Stimulated activated CD8-positive, alpha-beta memory T cell treated with anti-CD3 and anti-CD28 coated beads, Interleukin-12 subunit alpha, Interleukin-12 subunit beta, amount 100 ng/mL, for 1 hour (primary cell): ENCODE measurements around the gene MND1.

Source experiments
- DNase-seq: peaks from one replicate; pipeline ENCODE4 v3.0.0-alpha.2; 2020; ENCODE audit warnings: low read depth

The MND1 gene

DNA sequence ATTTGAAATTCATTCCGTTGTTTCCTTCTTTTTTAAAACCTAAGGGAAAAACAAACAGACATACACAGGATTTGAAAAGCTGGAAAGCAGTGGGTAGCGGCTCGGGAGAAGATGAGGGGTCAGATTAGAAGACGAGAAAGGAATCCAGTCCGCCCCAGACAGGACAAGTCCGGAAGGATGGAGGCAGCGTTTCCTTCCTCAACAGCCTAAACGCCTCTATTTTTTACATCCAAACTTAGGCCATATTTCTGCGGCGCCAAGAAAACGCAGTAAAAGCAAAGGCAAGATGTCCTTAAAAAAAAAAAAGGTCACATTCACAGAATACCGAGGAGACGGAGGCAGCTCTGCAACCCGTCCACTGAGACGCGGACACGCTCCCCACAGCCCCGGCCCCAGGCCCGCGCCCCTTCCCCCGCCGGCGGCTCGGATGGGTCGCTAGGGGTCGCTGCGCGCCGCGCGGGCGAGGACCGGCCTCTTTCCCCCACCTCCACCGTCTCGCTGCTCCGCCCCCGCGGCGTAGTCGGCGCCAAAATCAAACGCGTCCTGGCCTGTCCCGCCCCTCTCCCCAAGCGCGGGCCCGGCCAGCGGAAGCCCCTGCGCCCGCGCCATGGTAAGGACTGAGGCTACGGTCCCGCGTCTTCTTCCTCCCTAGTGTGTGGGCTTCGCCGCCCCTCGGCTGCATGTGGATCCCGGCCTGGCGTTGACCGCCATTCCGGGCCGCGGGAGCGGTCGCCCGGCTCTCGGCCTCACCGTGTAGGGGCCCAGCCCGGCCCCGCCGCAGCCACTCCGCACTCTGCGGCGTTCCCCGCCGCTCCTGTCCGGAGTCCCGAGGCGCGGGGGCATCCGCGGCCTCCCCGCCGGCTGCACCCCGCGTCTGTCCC is at the start of gene MND1:
MND1 (plus strand) TSS at position 558 of the 881 bp plus-strand sequence; CDS start at position 608, 50 bp downstream.
- peak; percentile 85 for DNase-seq

- no peak for DNase-seq
Measured at GRCh38 chr4:153295131-153295755, 49.2 kb upstream of the MND1 start.

GRCh38 chr4:153296040-153296823 is 48.3 kb upstream of the MND1 start:
- DNase-seq = no peak

GRCh38 chr4:153297116-153297515 is 47.4 kb upstream of the MND1 start:
- DNase-seq = no peak

DNA sequence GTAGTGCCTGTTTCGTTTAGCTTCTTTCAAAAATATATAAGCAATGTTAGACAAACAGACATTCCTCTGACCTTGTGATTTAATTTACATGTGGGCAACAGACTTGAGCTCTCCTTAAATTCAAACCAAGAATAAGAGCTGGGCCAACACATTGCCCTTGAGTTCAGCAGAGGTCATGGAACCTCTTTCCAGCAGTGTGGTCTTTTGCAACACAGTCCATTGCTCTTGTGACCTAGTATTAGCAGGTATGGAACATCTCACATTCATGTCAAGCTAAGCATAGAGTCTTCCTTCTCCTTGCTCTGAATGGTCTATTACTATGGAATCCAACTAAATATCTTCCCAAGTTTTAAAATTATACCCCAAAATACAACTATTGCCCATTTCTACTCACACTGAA is 33.7 kb upstream of the MND1 start:
- DNase-seq = no peak

GRCh38 chr4:153314915-153315314 is 29.6 kb upstream of the MND1 start:
- no peak for DNase-seq

GRCh38 chr4:153318696-153319320 is 25.7 kb upstream of the MND1 start:
- no peak for DNase-seq

GRCh38 chr4:153322791-153323190 is 21.7 kb upstream of the MND1 start:
- no peak for DNase-seq

DNA sequence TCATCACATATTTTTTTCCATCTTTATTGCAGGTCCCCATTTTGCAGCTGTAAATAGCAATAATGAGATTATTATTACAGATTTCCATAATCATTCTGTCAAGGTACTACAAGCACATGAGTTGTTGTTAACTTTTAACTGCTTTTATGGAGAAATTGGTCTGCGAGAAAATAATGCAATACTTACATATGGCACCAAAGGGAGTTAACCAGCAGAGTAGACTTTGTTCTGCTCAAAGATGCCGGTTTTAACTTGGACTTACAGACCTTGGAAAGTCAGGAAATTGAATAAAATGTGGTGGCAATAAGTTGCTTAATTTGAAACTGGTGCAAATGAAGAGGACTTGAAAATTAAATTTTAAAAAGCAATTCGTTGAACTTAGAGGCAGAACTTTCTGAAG is 20.4 kb upstream of the MND1 start:
- DNase-seq = no peak

- no peak for DNase-seq
Measured at GRCh38 chr4:153325558-153325957, 18.9 kb upstream of the MND1 start.

GRCh38 chr4:153326513-153326912 is 18.0 kb upstream of the MND1 start:
- DNase-seq = no peak

DNA sequence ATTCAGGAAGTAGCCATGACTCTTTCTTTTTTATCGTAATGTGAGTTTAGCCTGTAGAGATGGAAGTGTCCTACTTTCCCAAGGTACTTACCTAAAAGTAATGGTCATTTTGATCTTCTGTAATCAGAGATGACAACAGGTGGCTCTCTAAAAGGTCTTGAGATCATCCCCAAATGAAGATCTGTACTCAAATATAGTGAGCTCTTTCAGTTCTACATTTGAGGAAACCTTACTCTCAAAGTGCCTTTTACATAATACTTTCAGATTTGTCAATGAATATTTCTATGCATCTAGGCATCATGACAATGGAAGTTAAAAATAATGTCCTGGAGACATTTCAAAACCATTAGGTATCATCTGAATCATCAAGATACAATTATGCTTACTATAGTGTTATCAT is 17.2 kb upstream of the MND1 start:
- no peak for DNase-seq

DNA sequence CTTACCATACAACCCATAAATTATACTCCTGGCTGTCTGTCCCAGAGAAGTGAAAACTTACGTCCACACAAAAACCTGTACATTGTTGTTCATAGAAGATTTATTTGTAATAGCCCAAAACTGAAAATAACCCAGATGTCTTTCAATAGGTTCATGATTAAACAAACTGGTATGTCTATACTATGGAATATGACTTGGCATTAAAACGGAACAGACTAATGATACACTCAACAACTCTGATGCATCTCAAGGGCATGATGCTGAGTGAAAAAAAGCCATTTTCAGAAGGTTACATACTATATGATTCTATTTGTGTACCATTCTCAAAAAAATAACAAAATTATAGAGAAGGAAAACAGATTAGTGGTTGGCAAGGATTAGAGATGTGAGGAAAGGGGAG is 11.6 kb upstream of the MND1 start:
- no peak for DNase-seq

DNA sequence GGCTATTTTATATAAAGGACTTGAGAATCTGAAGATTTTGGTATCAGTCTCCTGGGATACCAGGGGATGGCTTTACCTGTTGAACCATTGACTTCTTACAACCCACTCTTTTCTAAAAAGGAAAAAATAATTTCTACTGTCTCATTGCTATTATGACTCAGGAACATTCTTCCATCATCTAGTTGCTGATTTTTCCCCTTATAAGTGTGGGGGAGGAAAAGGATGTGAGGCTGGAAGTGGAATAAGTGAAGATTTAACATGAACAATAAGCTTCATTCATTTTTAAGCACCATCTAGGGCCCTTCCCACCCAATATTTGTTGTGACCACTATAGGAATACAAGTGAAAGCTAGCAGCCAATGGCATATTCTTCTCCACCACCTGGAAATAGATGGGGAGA is 10.6 kb upstream of the MND1 start:
- DNase-seq = no peak

DNA sequence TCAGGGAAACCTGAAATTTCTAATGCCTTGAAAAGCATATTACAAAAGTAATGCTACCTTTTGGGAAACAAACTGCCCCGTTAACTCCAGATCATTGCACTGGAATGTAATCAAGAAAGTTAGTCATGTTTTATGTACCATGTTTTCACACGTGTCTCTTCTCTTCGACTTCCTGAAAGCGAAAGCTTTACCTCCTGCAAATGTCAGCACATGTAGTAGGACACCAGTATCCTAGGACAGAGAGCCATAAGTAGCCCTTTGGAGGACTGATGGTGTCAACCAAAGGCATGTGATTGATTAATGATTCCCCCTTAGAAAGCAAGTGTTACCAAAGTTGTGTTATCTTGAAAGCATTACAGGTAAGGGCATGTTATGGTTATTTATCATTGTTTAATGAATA is 8.8 kb upstream of the MND1 start:
- DNase-seq = no peak

DNA sequence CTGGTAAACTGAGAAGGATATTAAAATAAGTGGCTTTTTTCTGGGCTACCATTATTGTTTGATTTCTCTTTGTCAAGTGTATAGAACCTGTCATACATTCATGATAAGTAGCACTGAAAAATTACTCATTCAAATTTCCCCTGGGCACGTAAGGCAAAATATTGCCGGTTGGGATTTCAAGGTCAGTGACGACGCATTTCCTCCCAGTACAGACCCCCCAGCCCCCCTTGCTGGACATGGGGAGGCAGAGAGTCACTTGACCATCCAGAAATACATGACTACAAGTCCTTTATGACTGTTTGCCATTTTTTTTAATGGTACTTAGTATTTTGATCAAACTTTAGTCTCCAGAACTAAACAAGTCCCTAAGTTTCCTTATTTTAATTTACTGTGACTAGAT is 6.8 kb upstream of the MND1 start:
- no peak for DNase-seq

DNA sequence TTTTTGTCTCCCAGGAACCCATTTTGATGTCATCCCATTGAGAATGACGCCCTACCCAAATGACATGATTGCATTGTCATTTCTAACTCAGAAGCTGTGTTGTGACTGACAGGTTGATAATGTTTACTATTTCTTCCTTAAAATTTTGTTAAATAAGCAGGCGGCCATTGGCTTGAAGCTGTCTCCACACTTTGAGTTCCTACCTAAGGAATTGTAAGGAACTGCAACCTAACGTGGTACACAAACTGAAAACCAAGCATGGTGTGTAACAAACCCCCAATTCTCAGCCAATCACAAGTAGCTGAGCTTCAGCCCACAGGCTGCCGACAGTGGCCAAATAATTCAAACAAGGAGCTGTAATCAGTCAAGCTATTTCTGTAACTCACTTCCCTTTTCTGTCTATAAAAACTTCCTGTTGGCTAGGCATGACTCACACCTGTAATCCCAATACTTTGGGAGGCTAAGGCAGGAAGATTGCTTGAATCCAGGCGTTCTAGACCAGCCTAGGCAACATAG is 2.9 kb upstream of the MND1 start:
- DNase-seq = no peak

GRCh38 chr4:153342751-153343552 is 1.5 kb upstream of the MND1 start:
- no peak for DNase-seq

- DNase-seq = peak; percentile 21
Measured at GRCh38 chr4:153345012-153345981, 809 bp downstream of the MND1 start.

GRCh38 chr4:153346031-153346430 is 1.5 kb downstream of the MND1 start:
- no peak for DNase-seq
